AG04450 (cell line): ENCODE data around the gene COL5A1. TPM values are rescaled to one million over a fixed set of nuclear protein-coding genes. Genes with fewer than 3 reads are reported as not detected.
A peak's percentile ranks its signal among the peaks of the same experiment; 100 is the strongest.

Experiments used
- CTCF ChIA-PET: fragments of 300-600, 350-600 bp; formaldehyde crosslinking; extraction: SDS; loops from one replicate; lab custom pipeline; 2022; ENCODE audit warnings: antibody characterized with exemption, inconsistent platforms; lab: Charles Lee
- POLR2A ChIA-PET: fragments of 350-600 bp; formaldehyde crosslinking; extraction: SDS; loops from one replicate; lab custom pipeline; 2021; ENCODE audit warnings: antibody characterized with exemption, inconsistent platforms; lab: Yijun Ruan, JAX
- DNase-seq: peaks from one replicate; pipeline ENCODE4 v3.0.0-alpha.2; 2011; ENCODE audit warnings: low read depth, low spot score
- H3K27ac ChIP-seq: one replicate; pipeline ENCODE4 v1.5.1; 2012; ENCODE audit warnings: low read depth, low read length, control low read depth
- H3K27me3 ChIP-seq: one replicate; pipeline ENCODE4 v1.6.0; 2012; ENCODE audit warnings: low read length; ENCODE audit not compliant: control insufficient read depth, insufficient read depth
- H3K4me3 ChIP-seq: 2 replicates; pipeline ENCODE4 v1.5.1; 2011; ENCODE audit warnings: mild to moderate bottlenecking, low read depth, low read length, control low read depth
- H3K9me3 ChIP-seq: 2 replicates; pipeline ENCODE4 v1.5.1; 2012; ENCODE audit warnings: low read length; ENCODE audit not compliant: control insufficient read depth, insufficient read depth
- CTCF ChIP-seq: IDR thresholded peaks from 2 replicates; pipeline ENCODE4 v1.5.1; 2011; ENCODE audit warnings: low read depth, low read length, control low read depth, inconsistent platforms
- polyA plus RNA-seq: library from polyadenylated mRNA; depleted of rRNA; stranded (reverse); fragments of >200 nt; gene quantifications from 2 replicates; pipeline ENCODE4 v1.2.3, GENCODE V29; 2011

COL5A1 gene
- polyA plus RNA-seq, 1 experiment, result 73.3 TPM

GRCh38 chr9:134809826-134810225 is 168.2 kb downstream of the COL5A1 start:
- Histone ChIP-seq H3K27ac (peak overlapping the region; percentile 95), H3K4me3 (no peak overlapping the region), H3K9me3 (no peaks in the 10 kb centered on the region; the same call in 1 of the 2 replicates), H3K27me3 (no peaks in the 10 kb centered on the region)
- ChIA-PET POLR2A (no interaction called here), CTCF (interaction anchor here (1.6 kb wide), 1 partner anchor 31 kb away, joined by 7 read pairs; no protein-coding TSS in a partner anchor)
- TF ChIP-seq CTCF, result no peak
- DNase-seq, result no peak

GRCh38 chr9:134811079-134811672 is 169.6 kb downstream of the COL5A1 start:
- POLR2A ChIA-PET, result interaction anchor here (0.7 to 1.9 kb wide), 2 partner anchors 12 to 35 kb away, joined by 3 to 8 read pairs; no protein-coding TSS in a partner anchor
- Histone ChIP-seq H3K27ac (peak overlapping the region; percentile 95), H3K4me3 (no peak overlapping the region), H3K27me3 (no peaks in the 10 kb centered on the region), H3K9me3 (no peaks in the 10 kb centered on the region; the same call in 1 of the 2 replicates)
- TF ChIP-seq CTCF, result no peak
- DNase-seq, result no peak
- CTCF ChIA-PET, result no interaction called here

GRCh38 chr9:134811673-134812342 is 170.2 kb downstream of the COL5A1 start:
- Histone ChIP-seq H3K9me3 (no peaks in the 10 kb centered on the region), H3K27ac (peak overlapping the region; percentile 95), H3K4me3 (no peak overlapping the region), H3K27me3 (no peaks in the 10 kb centered on the region)
- ChIA-PET CTCF (no interaction called here), POLR2A (interaction anchor here (0.7 to 1.9 kb wide), 2 partner anchors 11 to 36 kb away, joined by 3 to 8 read pairs; no protein-coding TSS in a partner anchor)
- DNase-seq, result peak; percentile 72
- peak; percentile 24 for TF ChIP-seq CTCF

- Histone ChIP-seq H3K27me3 (no peaks in the 10 kb centered on the region), H3K27ac (peak overlapping the region; percentile 95), H3K4me3 (no peak overlapping the region), H3K9me3 (no peaks in the 10 kb centered on the region)
- POLR2A ChIA-PET, result interaction anchor here (1.9 kb wide), 1 partner anchor 36 kb away, joined by 8 read pairs; no protein-coding TSS in a partner anchor
- TF ChIP-seq CTCF, result no peak
- DNase-seq, result no peak
- CTCF ChIA-PET, result no interaction called here
Observed at GRCh38 chr9:134812343-134812673, 170.7 kb downstream of the COL5A1 start.

- TF ChIP-seq CTCF, result no peak
- ChIA-PET CTCF (no interaction called here), POLR2A (no interaction called here)
- no peaks in the 10 kb centered on the region for H3K27me3 ChIP-seq
- no peak overlapping the region for H3K4me3 ChIP-seq
- H3K27ac ChIP-seq, result peak overlapping the region; percentile 39
- no peak for DNase-seq
- no peaks in the 10 kb centered on the region for H3K9me3 ChIP-seq
Observed at GRCh38 chr9:134813841-134814240, 172.2 kb downstream of the COL5A1 start.
